ENCODE data around the gene MAGEA10.
"Not testable (repeated sequence)": the region's sequence is repeated elsewhere in the genome, so short reads cannot be mapped to it uniquely, and the experiment has no call there.

The MAGEA10 gene

DNA sequence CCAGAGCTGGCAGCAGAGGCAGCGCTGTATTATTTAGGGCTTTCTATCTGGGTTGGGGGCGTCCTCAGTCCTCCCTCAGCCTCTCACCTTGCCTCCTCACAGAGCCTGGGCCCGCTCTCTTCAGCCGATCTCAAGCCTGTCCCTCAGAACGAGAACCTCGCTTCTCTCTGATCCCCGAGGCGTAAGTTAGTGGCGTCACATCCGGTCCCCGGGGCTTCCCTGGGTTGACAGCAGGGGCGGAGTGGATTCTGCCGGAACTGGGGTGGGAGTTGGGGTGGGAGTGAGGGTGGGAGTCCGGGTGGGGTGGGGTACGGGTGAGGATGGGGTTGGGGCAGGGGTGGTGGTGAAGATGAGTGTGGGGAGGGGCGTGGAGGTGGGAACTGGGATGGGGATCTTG lies at the start of gene MAGEA10:
Gene MAGEA10 (minus strand): TSS at position 190 of the 397 bp plus-strand sequence. CDS start 2,957 bp downstream, outside the sequence.
- DNase-seq, result no peak

DNA sequence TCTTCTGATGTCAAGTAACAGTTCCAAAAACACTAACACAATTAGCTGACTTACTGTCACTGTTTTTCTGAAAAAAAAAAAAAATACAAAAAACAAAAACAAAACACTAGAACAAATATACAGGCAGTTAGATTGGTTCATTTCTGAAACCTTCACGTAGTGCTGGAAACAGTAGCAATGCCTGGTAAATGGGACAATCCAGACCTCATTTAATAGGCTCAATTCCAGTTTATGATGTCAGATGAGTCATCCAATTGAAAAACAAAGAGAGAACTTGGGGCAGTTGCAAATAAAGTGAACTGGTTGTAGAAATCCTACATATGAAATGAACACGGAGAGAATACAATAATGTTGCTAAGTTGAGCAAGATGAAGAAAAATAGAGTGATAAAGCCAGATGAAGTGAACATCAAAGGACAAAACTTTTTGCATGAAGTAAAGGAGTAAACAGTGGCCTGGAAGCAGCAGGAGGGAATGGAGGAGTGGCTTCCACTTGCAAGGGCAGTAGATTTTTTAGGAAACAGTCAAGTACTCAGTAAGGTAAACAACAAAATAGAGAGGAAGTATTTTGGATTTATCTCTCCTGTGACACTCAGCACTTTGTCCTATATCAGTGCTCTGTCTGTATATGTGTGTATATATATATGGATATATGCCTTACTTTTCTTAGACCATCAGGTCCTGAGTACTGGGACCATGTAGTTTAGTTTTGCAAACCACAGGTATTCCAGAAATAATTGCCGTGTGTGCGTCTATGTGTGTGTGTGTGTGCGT lies 39.3 kb upstream of the MAGEA10 start:
- no peak for DNase-seq

GRCh38 chrX:152177052-152177451 lies 38.7 kb upstream of the MAGEA10 start:
- DNase-seq, result no peak

- not testable (repeated sequence) for DNase-seq
Measured at GRCh38 chrX:152175892-152176291, 37.5 kb upstream of the MAGEA10 start.

- not testable (repeated sequence) for DNase-seq
Measured at GRCh38 chrX:152173923-152174322, 35.5 kb upstream of the MAGEA10 start.

DNA sequence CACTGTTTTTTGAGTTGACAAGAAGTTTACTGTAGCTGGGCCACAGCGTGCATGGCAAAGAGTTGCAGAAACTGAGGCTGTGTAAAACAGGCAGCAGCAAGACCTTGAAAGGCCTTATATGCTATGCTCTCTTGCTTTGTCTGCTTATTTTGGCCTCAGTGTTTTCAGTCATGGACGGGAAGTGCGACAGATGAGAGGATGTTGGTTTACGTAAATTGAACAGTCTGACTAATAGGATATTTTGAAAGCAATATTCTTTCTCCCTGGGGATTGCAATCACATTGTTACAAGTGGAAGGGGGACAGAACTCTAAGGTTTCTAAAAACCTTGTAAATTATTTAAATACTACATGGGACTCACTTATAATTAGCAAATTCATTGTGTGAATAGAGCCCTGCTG lies 32.2 kb upstream of the MAGEA10 start:
- no peak for DNase-seq

DNA sequence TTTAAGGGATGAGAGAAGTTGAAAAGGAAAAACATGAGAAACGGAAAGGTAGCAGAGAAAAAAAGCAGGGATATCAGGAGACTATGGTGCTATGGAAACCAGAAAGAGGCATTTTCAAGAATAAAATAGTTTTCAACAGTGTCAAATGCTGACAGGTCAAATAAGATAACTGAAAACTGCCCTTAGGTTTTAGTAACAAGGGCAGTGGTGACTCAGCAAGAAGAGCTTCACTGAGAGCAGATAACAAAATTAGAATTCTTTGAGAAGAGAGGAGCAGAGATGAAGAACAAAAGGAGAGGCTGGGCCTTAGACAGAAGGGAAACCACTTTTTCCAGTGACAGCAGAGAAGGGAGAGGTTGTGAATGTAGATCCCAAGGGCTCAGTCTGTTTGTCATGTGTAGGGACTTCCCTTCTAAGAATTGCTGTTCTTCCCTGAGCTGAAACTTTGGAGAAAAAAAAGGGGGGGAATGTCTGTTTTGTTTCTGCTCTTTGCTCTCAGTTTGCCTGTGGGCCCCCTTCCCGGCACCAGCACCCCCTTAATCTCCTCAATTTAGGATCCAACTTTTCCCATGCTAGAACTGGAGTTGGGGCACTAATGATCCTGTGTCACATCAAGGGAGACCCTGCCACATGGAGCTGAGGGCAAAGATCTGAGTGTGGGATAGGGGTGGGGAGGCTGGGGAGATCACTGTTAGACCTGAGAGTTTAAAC lies 26.8 kb upstream of the MAGEA10 start:
- DNase-seq, result no peak

DNA sequence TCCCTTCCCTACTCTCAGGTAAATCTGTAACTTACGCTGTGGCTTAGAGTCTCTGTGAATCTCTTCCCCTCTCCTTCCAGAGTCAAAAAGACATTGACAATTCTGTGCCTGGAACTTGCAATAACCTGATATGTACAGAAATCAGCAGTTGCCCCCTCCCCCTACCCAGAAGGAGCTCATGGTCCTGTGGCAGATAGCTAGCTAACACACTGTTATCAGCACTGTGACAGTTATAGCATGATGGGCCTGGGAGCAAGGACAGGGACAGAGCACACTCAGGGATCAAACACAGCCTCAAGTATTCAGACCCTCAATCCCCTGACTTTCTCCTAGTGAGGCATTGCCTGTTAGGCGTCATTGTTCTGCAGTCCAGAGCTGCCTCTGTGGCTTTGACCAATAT lies 18.7 kb upstream of the MAGEA10 start:
- no peak for DNase-seq

GRCh38 chrX:152155766-152156310 lies 17.5 kb upstream of the MAGEA10 start:
- DNase-seq, result no peak

DNA sequence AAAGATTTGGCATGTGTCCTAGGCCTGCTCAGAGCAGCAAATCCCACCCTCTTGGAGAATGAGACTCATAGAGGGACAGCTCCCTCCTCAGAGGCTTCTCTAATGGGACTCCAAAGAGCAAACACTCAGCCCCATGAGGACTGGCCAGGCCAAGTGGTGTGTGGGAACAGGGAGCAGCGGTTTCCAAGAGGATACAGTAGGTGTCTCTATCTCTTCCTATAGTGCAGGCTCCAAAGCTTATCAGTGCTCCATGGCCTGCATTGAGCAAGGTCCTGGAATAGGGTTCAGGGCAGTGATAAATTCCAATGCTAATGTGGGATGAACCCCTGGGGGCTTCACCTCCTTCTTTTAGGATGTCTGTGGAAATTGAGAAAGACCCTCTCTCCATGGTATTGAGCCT lies 15.7 kb upstream of the MAGEA10 start:
- no peak for DNase-seq

- no peak for DNase-seq
Measured at GRCh38 chrX:152151256-152151655, 12.9 kb upstream of the MAGEA10 start.

GRCh38 chrX:152149648-152150047 lies 11.3 kb upstream of the MAGEA10 start:
- no peak for DNase-seq

DNA sequence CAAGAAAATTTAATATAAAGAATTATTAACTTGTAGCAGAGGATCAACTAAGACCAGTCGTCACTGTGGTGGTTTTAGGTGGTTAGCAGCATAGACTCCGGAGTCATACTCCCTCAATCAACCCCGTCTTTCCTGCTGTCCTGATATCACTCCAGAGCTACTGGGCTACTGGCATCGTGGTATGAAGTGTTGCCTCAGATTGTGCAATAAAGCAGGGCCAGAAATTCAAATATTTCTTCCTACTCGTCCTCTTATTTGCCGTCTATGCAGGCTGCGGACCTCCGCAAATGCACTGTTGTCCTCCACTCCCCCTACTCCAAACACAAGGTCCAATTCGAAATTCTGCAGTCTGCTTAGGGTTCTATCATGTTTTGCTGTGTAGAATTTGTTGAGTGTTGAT lies 1.2 kb upstream of the MAGEA10 start:
- no peak for DNase-seq

GRCh38 chrX:152137771-152138387 lies 498 bp downstream of the MAGEA10 start:
- DNase-seq, result no peak

DNA sequence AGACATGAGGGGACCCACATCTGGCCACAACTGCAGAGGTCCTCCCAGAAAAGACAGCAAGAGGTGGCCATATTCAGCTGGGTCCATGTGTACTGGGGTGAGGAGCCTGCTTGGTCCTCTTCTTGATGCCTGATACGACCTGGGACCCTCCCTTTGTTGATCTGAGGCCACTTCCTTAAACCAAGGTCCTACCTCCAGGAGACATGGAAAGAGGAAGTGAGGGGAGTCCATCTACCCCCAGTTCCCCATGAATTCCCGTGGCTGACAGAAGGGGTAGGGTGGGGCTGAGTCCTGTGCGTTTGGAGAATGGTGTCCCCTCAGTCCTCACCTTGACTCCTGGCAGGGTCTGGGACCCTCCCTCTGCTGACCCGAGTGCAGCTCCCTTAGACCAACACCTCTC lies 2.1 kb downstream of the MAGEA10 start:
- no peak for DNase-seq

- no peak for DNase-seq
Measured at GRCh38 chrX:152131525-152131924, 6.9 kb downstream of the MAGEA10 start.

GRCh38 chrX:152129069-152129844 lies 9.1 kb downstream of the MAGEA10 start:
- DNase-seq, result not testable (repeated sequence)

GRCh38 chrX:152117305-152117704 lies 21.1 kb downstream of the MAGEA10 start:
- no peak for DNase-seq

- DNase-seq, result no peak
Measured at GRCh38 chrX:152108527-152108926, 29.9 kb downstream of the MAGEA10 start.

DNA sequence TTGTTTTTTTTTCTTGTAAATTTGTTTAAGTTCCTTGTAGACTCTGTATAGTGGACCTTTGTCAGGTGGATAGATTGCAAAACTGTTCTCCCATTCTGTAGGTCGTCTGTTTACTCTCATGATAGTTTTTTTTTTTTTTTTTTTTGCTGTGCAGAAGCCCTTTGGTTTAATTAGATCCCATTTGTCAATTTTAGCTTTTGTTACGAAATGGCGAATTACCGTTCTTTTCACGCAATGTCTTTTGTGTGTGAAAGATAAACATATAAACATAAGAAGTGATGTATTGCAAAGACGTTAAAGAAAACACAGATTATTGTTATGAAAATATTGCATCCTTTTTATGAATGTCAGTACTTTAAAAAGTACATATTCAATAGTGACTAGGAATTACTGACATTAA lies 34.5 kb downstream of the MAGEA10 start:
- no peak for DNase-seq

DNA sequence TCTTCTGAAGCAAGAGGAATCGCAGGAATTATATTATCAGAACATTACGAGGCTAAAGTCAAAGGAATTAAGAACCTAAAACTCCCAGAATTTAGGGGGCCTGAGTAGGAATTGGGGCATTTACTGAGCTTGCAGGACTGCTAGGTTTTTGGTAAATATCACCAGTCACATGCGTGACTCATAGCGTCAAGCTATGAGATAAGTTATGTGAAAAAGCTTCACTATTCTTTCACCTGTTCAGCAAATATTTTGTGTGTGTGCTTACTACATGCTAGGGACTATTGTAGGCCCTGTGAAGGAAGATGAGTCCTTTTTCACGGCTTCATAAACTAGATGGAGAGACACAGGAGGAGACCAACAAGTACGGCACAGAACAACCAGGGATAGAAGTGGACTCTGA lies 52.2 kb downstream of the MAGEA10 start:
- DNase-seq, result no peak
